NCI-H774 (cell line): Measurements from ENCODE around the gene GEN1.

Experiments
- DNase-seq: peaks from one replicate; lab custom pipeline; 2025; lab: John Stamatoyannopoulos, UW

Gene GEN1

DNA sequence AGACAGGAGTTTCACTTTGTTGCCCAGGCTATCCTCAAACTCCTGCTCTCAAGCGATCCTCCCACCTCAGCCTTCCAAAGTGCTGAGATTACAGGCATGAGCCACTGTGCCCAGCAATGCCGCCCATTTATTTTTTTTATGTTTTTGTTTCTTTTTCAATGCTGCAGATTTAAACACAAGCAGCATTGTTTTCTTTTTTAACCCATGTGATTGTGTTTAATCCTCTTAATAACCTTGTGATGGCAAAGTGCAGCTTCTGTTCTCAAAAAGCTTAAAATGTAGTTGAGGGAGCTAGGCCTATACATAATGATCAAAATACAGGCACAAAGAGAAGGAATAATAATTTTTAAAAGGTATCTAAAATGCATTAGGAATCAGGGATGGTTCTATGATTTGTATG, 73.8 kb downstream of the GEN1 start:
- no peak for DNase-seq

DNA sequence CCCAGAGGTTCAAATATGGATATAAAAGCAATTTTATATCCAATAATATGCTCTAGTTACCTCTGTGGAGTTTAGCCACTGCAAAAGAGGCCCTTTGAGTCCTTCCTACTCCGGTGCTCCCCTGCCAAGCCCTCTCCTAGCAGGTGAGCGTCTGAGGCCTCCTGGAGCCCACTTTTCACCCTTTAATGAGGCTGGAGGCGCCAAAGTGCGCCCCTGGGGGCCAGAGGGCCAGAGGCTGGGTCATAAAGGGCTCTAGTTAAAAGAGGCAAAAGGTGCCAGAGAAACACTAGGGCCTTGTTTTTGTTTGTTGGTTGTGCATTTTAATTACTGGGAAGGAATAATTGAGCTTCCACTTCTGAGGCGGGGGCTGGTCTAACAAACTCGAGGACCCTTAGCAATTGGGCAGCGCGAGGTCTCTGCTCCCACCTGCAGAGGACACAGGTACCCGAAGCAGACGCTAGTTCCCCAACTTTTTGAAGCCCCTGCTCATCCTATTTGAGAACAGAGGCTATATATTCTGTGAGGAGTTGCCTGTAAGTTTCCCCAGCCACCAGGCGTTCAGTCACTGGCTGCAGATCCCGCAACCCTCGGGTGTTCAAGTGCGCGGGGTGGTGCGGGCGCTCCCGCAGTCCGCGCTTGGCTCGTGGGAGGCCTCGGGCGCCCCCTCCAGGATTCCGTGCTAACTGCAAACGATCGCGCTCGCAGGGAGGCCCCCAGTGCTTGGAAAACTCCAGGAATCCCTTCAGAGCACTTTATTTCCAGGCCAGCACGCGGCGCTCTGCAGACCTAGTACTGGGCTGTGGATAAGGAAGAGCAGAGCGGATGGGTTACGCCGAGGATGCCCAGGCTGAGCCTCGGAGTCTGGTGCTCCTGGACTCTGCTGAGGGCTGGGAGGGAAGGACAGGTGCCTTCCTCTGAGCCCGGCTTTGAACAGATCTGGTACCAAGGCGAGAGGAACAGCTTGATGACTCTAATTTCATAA, 76.4 kb downstream of the GEN1 start:
- DNase-seq: peak; percentile 39

DNA sequence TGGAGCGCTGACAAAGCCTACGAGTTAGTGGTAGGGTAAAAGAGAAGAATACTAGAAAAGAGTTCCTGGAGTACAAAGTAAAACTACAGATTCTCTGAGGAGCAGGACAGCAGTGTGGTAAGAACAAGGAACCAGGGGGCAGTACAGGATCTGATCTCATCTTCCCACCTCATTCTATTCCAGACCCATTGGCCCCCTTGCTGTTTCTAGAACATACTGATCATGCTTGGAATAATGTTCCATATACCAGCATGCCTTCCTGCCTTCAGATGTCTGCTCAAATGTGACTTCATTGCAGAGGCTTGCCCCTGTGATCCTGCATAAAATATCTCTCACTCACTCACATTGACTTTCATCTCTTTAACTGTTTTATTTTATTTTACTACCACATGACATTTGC, 81.6 kb downstream of the GEN1 start:
- no peak for DNase-seq
